Panc1 (cell line): ENCODE results near the gene HOPX.

ENCODE experiments used
- CTCF ChIP-seq: fragments of 450-650 bp; IDR thresholded peaks from 2 replicates; pipeline ENCODE4 v1.5.1; 2017; ENCODE audit warnings: mild to moderate bottlenecking
- POLR2AphosphoS5 ChIP-seq: IDR thresholded peaks from 2 replicates; pipeline ENCODE4 v1.6.1; 2012; ENCODE audit warnings: mild to moderate bottlenecking, low read depth, low read length, moderate library complexity
- SIN3A ChIP-seq: IDR thresholded peaks from 2 replicates; pipeline ENCODE4 v1.6.1; 2012; ENCODE audit warnings: low read depth, mild to moderate bottlenecking, low read length, moderate library complexity, borderline replicate concordance; ENCODE audit not compliant: insufficient read depth

- TF ChIP-seq CTCF = no peak
- TF ChIP-seq POLR2AphosphoS5 = no peak
- TF ChIP-seq SIN3A = no peak
Measured at GRCh38 chr4:56705334-56705733, 24.2 kb upstream of the HOPX start.
